HEK293 (cell line): Measurements from ENCODE around the gene NAT14.

Source experiments
- OVOL3 ChIP-seq: fragments of 450-650 bp; formaldehyde crosslinking; IDR thresholded peaks from 2 replicates; pipeline ENCODE4 v1.5.1; 2016; ENCODE audit warnings: missing biosample characterization, missing genetic modification characterization
- TRIM28 ChIP-seq: IDR thresholded peaks from 2 replicates; pipeline ENCODE4 v1.6.1; 2011; ENCODE audit warnings: low read length, control low read depth, borderline replicate concordance
- ZNF174 ChIP-seq: fragments of 450-650 bp; formaldehyde crosslinking; IDR thresholded peaks from 2 replicates; pipeline ENCODE4 v1.5.0; 2017; ENCODE audit warnings: missing biosample characterization, mild to moderate bottlenecking, missing genetic modification characterization
- ZNF394 ChIP-seq: fragments of 450-650 bp; formaldehyde crosslinking; IDR thresholded peaks from 2 replicates; pipeline ENCODE4 v1.5.1; 2016; ENCODE audit warnings: missing biosample characterization, missing genetic modification characterization, mild to moderate bottlenecking, moderate library complexity, borderline replicate concordance
- TF ChIP-seq, protein P1 (sequence below): fragments of 450-650 bp; formaldehyde crosslinking; IDR thresholded peaks from 2 replicates; pipeline ENCODE4 v1.5.1; 2016; ENCODE audit warnings: missing biosample characterization, missing genetic modification characterization
- TF ChIP-seq, protein P2 (sequence below): fragments of 450-650 bp; formaldehyde crosslinking; IDR thresholded peaks from 2 replicates; pipeline ENCODE4 v1.5.1; 2016; ENCODE audit warnings: missing biosample characterization, missing genetic modification characterization, borderline replicate concordance
- TF ChIP-seq, protein P3 (sequence below): fragments of 450-650 bp; IDR thresholded peaks from 2 replicates; pipeline ENCODE4 v1.5.1; 2018; ENCODE audit warnings: missing biosample characterization, missing genetic modification characterization
- TF ChIP-seq, protein P4 (sequence below): fragments of 450-650 bp; formaldehyde crosslinking; IDR thresholded peaks from 2 replicates; pipeline ENCODE4 v1.5.1; 2016; ENCODE audit warnings: missing biosample characterization, missing genetic modification characterization

DNA sequence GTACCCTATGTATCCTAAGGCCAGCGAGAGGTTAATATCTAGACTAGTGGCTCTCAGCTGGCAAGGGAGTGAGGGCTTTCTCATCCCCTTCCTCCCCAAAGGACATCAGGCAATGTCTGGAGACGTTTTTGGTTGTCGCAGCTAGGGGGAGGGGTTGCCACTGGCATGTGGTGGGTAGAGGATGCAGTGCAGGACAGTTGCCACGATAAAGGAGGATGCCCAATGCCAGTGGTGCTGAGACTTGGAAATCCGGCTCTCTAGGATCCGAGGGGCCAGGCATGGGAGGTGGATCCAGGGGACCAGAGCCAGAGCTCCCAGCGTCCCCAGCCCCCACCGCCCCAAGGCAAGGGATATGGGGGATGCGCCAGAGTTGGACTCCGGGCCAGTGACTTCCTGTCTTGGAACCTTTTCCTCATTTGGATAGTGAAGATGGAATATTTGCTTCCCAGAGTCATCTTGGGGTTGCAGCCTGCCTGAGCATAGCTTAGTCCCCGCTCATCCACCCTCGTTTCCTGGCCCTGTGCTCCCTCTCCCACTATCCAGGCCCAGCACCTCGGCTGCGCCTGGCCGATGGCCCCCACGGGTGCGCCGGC is 8.2 kb downstream of the NAT14 start:
- TF ChIP-seq TRIM28 (no peak), ZNF394 (no peak), ZNF174 (tag by site-specific recombination) (no peak), OVOL3 (tag by site-specific recombination) (no peak)
- TF ChIP-seq, protein P1, sequence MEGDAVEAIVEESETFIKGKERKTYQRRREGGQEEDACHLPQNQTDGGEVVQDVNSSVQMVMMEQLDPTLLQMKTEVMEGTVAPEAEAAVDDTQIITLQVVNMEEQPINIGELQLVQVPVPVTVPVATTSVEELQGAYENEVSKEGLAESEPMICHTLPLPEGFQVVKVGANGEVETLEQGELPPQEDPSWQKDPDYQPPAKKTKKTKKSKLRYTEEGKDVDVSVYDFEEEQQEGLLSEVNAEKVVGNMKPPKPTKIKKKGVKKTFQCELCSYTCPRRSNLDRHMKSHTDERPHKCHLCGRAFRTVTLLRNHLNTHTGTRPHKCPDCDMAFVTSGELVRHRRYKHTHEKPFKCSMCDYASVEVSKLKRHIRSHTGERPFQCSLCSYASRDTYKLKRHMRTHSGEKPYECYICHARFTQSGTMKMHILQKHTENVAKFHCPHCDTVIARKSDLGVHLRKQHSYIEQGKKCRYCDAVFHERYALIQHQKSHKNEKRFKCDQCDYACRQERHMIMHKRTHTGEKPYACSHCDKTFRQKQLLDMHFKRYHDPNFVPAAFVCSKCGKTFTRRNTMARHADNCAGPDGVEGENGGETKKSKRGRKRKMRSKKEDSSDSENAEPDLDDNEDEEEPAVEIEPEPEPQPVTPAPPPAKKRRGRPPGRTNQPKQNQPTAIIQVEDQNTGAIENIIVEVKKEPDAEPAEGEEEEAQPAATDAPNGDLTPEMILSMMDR = no peak
- TF ChIP-seq, protein P2, sequence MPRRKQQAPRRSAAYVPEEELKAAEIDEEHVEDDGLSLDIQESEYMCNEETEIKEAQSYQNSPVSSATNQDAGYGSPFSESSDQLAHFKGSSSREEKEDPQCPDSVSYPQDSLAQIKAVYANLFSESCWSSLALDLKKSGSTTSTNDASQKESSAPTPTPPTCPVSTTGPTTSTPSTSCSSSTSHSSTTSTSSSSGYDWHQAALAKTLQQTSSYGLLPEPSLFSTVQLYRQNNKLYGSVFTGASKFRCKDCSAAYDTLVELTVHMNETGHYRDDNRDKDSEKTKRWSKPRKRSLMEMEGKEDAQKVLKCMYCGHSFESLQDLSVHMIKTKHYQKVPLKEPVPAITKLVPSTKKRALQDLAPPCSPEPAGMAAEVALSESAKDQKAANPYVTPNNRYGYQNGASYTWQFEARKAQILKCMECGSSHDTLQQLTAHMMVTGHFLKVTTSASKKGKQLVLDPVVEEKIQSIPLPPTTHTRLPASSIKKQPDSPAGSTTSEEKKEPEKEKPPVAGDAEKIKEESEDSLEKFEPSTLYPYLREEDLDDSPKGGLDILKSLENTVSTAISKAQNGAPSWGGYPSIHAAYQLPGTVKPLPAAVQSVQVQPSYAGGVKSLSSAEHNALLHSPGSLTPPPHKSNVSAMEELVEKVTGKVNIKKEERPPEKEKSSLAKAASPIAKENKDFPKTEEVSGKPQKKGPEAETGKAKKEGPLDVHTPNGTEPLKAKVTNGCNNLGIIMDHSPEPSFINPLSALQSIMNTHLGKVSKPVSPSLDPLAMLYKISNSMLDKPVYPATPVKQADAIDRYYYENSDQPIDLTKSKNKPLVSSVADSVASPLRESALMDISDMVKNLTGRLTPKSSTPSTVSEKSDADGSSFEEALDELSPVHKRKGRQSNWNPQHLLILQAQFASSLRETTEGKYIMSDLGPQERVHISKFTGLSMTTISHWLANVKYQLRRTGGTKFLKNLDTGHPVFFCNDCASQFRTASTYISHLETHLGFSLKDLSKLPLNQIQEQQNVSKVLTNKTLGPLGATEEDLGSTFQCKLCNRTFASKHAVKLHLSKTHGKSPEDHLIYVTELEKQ = no peak
- TF ChIP-seq, protein P3, sequence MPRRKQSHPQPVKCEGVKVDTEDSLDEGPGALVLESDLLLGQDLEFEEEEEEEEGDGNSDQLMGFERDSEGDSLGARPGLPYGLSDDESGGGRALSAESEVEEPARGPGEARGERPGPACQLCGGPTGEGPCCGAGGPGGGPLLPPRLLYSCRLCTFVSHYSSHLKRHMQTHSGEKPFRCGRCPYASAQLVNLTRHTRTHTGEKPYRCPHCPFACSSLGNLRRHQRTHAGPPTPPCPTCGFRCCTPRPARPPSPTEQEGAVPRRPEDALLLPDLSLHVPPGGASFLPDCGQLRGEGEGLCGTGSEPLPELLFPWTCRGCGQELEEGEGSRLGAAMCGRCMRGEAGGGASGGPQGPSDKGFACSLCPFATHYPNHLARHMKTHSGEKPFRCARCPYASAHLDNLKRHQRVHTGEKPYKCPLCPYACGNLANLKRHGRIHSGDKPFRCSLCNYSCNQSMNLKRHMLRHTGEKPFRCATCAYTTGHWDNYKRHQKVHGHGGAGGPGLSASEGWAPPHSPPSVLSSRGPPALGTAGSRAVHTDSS (tag by site-specific recombination) = no peak
- TF ChIP-seq, protein P4, sequence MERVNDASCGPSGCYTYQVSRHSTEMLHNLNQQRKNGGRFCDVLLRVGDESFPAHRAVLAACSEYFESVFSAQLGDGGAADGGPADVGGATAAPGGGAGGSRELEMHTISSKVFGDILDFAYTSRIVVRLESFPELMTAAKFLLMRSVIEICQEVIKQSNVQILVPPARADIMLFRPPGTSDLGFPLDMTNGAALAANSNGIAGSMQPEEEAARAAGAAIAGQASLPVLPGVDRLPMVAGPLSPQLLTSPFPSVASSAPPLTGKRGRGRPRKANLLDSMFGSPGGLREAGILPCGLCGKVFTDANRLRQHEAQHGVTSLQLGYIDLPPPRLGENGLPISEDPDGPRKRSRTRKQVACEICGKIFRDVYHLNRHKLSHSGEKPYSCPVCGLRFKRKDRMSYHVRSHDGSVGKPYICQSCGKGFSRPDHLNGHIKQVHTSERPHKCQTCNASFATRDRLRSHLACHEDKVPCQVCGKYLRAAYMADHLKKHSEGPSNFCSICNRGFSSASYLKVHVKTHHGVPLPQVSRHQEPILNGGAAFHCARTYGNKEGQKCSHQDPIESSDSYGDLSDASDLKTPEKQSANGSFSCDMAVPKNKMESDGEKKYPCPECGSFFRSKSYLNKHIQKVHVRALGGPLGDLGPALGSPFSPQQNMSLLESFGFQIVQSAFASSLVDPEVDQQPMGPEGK (tag by site-specific recombination) = no peak
